Lung (tissue), 12 donors: ENCODE results near the gene RBM4. TPM values are rescaled to one million over a fixed set of nuclear protein-coding genes. Genes with fewer than 3 reads are reported as not detected.
A peak's percentile ranks its signal among the peaks of the same experiment; 100 is the strongest.

ENCODE experiments used
- ATAC-seq: fragments of 200-7000 bp; cut with Tn5 transposase; one replicate; pipeline ENCODE4 v1.9.1; 2020; ENCODE audit warnings: moderate number of reproducible peaks; ENCODE audit not compliant: insufficient read depth, low FRiP score
- DNase-seq, 3 donors: peaks; one replicate each; pipeline ENCODE4 v3.0.0-alpha.2; 2013 to 2017
- H3K27ac ChIP-seq, 2 donors: one replicate each; pipeline ENCODE4 v1.5.1; 2013; ENCODE audit warnings: mild to moderate bottlenecking in 2 of 2, moderate library complexity in 2 of 2, control low read depth in 1 of 2, inconsistent platforms in 1 of 2, low read depth in 1 of 2, low read length in 1 of 2
- H3K27me3 ChIP-seq, 3 donors: one replicate each; pipeline ENCODE4 v1.5.1; 2013; ENCODE audit warnings: low read length in 2 of 3; ENCODE audit not compliant: control insufficient read depth in 3 of 3, insufficient read depth in 3 of 3
- H3K36me3 ChIP-seq, 4 donors: one replicate each; pipeline ENCODE4 v1.5.1; 2013; ENCODE audit warnings: low read length in 4 of 4, mild to moderate bottlenecking in 1 of 4, moderate library complexity in 1 of 4; ENCODE audit not compliant: control insufficient read depth in 4 of 4, insufficient read depth in 4 of 4
- H3K4me1 ChIP-seq, 5 donors: one replicate each; pipeline ENCODE4 v1.5.1; 2013; ENCODE audit warnings: low read length in 5 of 5, mild to moderate bottlenecking in 2 of 5, moderate library complexity in 1 of 5; ENCODE audit not compliant: control insufficient read depth in 5 of 5, insufficient read depth in 5 of 5
- H3K4me3 ChIP-seq: one replicate; pipeline ENCODE4 v1.5.1; 2013; ENCODE audit warnings: mild to moderate bottlenecking, control low read depth, moderate library complexity
- H3K9ac ChIP-seq, 2 donors: one replicate each; pipeline ENCODE4 v1.5.1; 2013; ENCODE audit warnings: low read length in 2 of 2, control low read depth in 1 of 2; ENCODE audit not compliant: insufficient read depth in 1 of 2
- H3K9me3 ChIP-seq, 4 donors: one replicate each; pipeline ENCODE4 v1.5.1; 2013; ENCODE audit warnings: low read length in 3 of 4, mild to moderate bottlenecking in 1 of 4, moderate library complexity in 1 of 4; ENCODE audit not compliant: control insufficient read depth in 4 of 4, insufficient read depth in 3 of 4
- WGBS, 2 donors: extraction: QIAGEN DNeasy Blood & Tissue Kit; methylation state at CpG; one replicate each; pipeline ENCODE4 v1.1.7; 2013; 5-methylcytosine and 5-hydroxymethylcytosine counted together
- polyA plus RNA-seq, 2 donors: library from polyadenylated mRNA; stranded (reverse); fragments of 200-250 nt; gene quantifications; one replicate each; pipeline ENCODE4 v1.2.1, GENCODE V29; 2013
- total RNA-seq, 2 donors: library from RNA; depleted of rRNA in 1 of 2; stranded (reverse); fragments of >200 nt in 1 of 2; gene quantifications; one replicate each; pipeline ENCODE4 v1.2.1, GENCODE V29; 2014 to 2021
- TF ChIP-seq, protein P1 (sequence below): IDR thresholded peaks from 2 replicates; pipeline ENCODE4 v1.5.1; 2012; ENCODE audit warnings: mild to moderate bottlenecking; ENCODE audit errors: control extremely low read depth, extremely low read depth
- donor health status: control.
- donor health status: control.
- donor health status: Bipolar disorder and iron deficiency.
- donor health status: healthy.
- donor health status: DM: yes; HTN: yes; CAD: no.

Gene RBM4
- total and polyA plus RNA-seq, 4 donors: 77.2 to 153 (median 101) TPM

DNA sequence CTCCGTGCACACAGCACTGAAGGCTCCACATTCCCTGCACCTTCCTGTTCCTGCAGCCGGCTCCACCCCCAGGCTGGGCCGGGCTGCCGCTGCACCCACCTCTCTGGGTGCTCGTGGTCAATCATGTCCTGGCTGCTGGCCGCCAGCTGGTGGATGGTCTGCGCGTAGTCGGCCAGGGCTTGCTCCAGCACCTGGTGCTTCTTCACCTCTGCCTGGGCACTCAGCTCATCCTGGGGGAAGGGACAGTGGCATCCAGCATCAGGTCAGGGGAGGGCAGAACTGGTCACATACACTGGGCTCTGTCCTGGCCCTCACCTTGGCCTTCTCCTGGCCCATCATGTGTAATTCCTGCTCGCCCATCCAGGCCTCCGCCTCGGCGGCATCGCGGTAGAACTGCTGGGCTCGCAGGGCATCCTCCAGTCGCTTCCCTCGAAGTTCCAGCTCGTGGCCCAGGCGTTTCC is 54.4 kb downstream of the RBM4 start:
- Histone ChIP-seq H3K36me3 (no peaks in the 10 kb centered on the region), H3K9me3 (no peaks in the 10 kb centered on the region), H3K27ac (no peak overlapping the region), H3K9ac (no peak overlapping the region), H3K4me1 (peaks cover 0 to 3% (median 0%) of the 10 kb centered on the region in 5 donors), H3K27me3 (no peaks in the 10 kb centered on the region), H3K4me3 (no peak overlapping the region)
- DNase-seq (no peak), ATAC-seq (no peak)
- 90 to 91% methylated on average over 20 of the region's 20 CpGs for WGBS, 2 donors
- TF ChIP-seq, protein P1, sequence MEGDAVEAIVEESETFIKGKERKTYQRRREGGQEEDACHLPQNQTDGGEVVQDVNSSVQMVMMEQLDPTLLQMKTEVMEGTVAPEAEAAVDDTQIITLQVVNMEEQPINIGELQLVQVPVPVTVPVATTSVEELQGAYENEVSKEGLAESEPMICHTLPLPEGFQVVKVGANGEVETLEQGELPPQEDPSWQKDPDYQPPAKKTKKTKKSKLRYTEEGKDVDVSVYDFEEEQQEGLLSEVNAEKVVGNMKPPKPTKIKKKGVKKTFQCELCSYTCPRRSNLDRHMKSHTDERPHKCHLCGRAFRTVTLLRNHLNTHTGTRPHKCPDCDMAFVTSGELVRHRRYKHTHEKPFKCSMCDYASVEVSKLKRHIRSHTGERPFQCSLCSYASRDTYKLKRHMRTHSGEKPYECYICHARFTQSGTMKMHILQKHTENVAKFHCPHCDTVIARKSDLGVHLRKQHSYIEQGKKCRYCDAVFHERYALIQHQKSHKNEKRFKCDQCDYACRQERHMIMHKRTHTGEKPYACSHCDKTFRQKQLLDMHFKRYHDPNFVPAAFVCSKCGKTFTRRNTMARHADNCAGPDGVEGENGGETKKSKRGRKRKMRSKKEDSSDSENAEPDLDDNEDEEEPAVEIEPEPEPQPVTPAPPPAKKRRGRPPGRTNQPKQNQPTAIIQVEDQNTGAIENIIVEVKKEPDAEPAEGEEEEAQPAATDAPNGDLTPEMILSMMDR: no peak

DNA sequence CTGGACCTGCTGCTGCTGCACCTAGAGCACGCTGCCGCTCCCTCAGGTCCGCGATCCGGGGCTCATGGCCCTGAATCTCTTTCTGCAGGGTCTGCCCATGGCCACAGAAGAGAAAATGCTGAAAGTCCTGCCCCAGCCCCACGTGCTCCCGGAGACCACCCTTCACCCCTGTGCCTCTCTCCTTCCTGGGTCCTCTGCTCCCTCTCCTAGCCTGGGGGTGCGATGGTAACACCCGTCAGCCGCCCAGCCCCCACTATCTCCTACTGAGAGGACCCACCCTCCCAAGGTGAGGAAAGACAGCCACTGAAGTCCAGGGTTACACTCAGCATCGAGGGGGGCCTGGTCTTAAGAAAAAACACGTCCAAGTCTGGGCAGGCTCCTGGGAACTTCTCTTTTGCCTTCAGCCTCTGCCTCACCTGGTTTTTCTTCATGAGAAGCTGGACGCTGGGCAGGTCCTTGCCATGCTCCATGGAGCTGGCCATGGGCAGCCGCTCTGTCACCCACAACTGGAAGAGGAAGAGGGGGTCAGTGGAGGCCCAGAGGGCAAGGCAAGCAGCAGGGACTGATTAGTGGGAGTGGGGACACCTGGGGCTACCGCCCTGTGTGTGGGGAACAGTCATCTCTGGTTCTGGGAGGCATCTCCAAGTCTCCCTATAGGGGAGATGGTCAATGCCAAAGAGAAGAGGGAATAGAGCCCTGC is 55.0 kb downstream of the RBM4 start:
- no peaks in the 10 kb centered on the region for H3K27me3 ChIP-seq
- H3K4me1 ChIP-seq: peaks cover 0 to 3% (median 0%) of the 10 kb centered on the region in 5 donors
- DNase-seq (no peak), ATAC-seq (no peak)
- H3K36me3 ChIP-seq: no peaks in the 10 kb centered on the region
- H3K27ac ChIP-seq: no peak overlapping the region
- H3K4me3 ChIP-seq: no peak overlapping the region
- WGBS, 2 donors: 93 to 94% methylated on average over 15 of the region's 15 CpGs
- H3K9me3 ChIP-seq: no peaks in the 10 kb centered on the region
- H3K9ac ChIP-seq: no peak overlapping the region
- TF ChIP-seq, protein P1: no peak

DNA sequence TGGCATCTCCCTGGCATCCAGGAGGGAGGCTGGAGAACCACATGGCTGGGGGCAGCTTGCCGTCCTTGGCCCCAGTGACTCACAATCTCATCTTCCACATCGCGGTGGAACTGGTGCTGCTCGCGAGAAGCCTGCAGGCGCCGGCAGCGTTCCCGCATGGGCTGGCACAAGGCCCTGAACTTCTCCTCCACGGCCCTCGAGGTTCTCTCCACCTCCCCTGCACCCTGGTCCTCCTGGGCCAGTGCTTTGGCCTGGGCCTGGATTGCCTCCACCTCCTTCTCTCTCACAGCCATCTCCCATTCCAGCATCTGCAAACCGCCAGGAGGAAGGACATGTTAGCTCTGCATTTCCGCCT is 55.5 kb downstream of the RBM4 start:
- WGBS, 2 donors: 94 to 96% methylated on average over 13 of the region's 13 CpGs
- no peak overlapping the region for H3K9ac ChIP-seq
- peaks cover 0 to under 1% (median 0%) of the 10 kb centered on the region in 5 donors for H3K4me1 ChIP-seq
- no peak overlapping the region for H3K4me3 ChIP-seq
- TF ChIP-seq, protein P1: no peak
- ATAC-seq: no peak
- no peak for DNase-seq
- no peak overlapping the region for H3K27ac ChIP-seq
- no peaks in the 10 kb centered on the region for H3K36me3 ChIP-seq
- H3K27me3 ChIP-seq: no peaks in the 10 kb centered on the region
- no peaks in the 10 kb centered on the region for H3K9me3 ChIP-seq

DNA sequence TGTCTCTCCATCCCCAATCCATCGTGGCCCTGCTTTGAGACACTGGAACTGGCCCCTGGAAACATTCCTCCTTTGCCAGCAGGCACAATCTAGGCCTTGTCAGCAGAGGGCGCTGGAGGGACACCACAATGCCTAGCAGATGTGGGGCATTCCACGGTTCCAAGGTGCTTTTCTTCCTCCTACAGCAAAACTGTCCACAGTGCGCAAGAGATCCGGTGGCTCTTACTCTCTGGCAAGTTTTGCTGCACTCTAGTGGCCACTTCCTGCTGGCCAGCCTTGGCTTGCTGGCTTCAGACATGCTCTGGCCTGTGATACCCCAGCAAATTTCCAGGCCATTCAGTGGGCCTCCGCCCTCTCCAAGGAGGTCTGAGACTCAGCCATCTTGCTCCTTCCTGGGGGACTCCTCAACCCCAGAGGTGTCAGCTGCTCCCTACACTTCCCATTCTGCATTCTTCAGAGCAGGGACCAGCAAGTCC is 56.3 kb downstream of the RBM4 start:
- WGBS, 2 donors: 17 to 18% methylated on average over 6 of the region's 6 CpGs
- H3K4me1 ChIP-seq: no peaks in the 10 kb centered on the region
- no peaks in the 10 kb centered on the region for H3K27me3 ChIP-seq
- H3K9me3 ChIP-seq: no peaks in the 10 kb centered on the region
- H3K36me3 ChIP-seq: no peaks in the 10 kb centered on the region
- no peak overlapping the region for H3K27ac ChIP-seq
- no peak overlapping the region for H3K4me3 ChIP-seq
- H3K9ac ChIP-seq: no peak overlapping the region
- peak; percentile 85 to 88 (median 86) for DNase-seq
- ATAC-seq: peak; percentile 91
- TF ChIP-seq, protein P1: peak; percentile 91
